A172 (cell line): Measurements from ENCODE around the gene UMODL1. TPM values are rescaled to one million over a fixed set of nuclear protein-coding genes. Genes with fewer than 3 reads are reported as not detected.
A peak's percentile ranks its signal among the peaks of the same experiment; 100 is the strongest.

ENCODE experiments used
- DNase-seq: peaks from one replicate; pipeline ENCODE4 v3.0.0-alpha.2; 2015; ENCODE audit warnings: low spot score
- total RNA-seq: library from RNA; depleted of rRNA; stranded (reverse); fragments of >200 nt; shearing (Covaris generic); gene quantifications from 2 replicates; pipeline ENCODE4 v1.2.3, GENCODE V29; 2014

Gene UMODL1
- total RNA-seq, 1 experiment from 2014 or later = not detected

DNA sequence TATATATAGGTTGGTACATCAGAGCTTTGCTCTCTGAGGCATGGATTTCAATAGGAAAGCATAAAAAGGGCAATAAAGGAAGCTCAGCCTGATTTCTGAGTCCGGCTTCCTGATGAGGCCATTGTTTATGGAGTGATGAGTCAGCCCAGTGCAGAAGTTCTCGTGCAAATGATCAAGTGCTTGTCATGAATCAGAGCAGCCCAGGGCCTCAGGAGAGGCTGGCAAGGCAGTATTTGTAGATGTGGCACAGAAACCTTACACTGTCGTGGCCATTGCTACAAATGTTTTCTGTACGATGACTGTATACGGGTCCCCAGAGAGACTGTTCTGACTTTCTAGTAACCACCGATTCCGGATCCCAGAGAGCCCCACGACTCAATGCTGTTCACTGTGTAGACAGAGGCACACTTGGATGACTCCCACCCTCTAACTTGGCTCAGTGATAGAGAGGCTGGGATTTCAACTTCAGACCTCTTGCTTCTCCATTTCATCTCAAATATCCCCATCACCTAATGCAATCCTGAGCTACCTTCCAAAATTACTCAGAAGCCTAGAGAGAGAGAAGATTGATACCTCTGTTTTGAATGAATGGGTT is 26.8 kb downstream of the UMODL1 start:
- DNase-seq = peak; percentile 98

DNA sequence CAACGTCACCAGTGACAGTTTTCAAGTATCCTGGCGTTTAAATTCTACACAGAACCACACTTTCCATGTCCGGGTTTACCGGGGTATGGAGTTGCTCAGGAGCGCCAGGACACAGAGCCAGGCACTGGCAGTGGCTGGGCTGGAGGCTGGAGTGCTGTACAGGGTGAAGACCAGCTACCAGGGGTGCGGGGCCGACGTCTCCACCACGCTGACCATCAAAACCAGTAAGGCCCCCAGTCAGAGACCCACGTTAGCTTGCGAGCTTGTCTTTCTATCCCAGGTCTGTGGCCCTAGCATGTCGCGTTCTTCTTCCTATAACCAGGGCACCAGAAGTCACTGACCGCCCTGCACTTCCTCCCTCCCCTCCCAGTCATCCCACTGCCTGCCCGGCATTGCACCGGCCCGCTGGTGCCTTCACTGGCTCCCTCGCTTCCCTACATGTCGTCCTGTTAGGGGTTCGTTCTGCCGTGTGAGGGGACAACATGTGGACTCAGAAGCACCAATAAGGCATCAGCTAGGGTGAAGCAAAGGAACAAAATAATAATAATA is 27.9 kb downstream of the UMODL1 start:
- DNase-seq = no peak

DNA sequence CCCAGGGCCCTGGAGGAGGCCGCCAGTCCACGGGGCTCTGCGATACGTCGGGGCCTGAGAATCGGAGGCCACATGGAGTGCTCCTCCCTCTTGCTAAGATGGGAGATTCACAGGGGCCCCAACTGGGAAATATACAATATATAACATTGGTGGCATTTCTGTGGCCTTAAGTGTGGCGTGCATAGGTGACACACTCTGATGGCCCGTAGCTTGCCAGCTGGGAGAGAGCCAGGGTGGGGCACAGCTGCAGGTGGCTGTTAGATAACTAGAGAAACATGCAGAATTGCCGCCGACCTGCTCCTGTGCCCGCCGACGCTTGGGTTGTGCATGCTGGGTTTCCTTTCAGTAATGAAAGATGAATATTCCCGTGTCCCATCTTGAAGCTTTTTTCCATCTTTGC is 30.1 kb downstream of the UMODL1 start:
- no peak for DNase-seq

DNA sequence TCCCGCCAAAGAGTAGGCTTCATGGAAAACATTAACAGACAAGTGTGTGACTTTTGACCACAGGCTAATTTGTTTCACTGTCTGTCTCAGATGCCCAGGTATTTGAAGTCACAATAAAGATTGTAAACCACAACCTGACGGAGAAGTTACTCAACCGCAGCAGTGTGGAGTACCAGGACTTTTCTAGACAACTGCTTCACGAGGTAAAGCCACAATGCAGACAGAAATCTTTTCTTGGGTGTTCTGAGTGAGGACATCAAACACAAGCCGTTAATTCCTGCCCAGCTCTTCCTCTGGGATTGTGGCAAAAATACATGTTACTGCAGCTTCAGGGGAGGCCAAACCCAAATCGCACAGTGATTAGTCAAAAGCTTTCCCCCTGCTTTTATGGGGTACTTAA is 31.0 kb downstream of the UMODL1 start:
- DNase-seq = peak; percentile 71

DNA sequence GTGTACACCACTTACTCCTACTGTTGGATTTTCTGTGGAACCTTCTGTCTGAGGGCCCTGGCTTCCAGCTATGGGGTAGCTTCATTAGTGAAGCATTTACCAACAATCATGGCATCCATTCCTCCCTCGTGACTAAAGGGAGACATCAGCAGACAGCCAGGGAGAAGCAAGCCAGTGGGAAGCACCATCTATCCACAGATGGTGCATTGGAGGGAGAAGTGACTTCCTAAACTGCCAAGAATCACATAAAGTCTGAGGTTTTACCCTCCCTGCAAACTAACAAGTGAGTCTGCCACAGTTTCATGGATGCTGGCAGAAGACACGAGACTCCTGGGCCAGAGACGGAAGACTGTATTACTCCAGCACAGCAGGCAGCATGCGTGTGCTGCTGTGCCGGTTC is 31.4 kb downstream of the UMODL1 start:
- DNase-seq = no peak

DNA sequence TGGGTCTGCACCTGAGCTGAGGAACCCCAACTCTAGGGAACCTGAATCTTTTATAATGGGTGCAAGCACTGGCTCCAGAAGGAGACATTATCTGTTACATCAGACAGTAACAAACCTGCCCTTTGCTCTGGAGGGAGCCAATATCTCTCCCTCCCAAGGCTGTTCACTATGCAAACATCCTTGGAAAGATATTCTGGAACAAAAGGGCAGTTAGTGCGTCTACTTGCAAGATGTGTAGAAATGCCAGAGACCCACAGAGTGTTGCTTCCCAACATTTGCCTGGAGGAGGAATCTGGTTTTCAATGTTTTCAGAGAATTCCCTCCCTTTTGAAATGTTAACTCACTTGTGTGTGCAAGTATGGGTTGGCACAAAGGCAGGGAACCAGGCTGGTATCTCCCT is 31.9 kb downstream of the UMODL1 start:
- DNase-seq = no peak

DNA sequence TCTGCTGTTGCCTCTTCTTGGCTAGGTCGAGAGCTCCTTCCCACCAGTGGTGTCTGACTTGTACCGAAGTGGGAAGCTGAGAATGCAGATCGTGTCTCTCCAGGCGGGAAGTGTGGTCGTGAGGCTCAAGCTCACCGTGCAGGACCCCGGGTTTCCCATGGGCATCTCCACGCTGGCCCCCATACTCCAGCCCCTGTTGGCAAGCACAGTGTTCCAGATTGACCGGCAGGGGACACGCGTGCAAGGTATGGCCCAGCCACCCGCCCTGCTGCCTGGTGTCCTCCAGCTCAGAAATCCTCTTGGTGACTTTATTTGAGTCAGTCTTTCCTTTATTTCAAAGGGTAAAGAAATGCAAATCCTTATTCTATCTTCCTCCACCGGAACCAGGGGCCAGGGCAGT is 32.7 kb downstream of the UMODL1 start:
- no peak for DNase-seq

DNA sequence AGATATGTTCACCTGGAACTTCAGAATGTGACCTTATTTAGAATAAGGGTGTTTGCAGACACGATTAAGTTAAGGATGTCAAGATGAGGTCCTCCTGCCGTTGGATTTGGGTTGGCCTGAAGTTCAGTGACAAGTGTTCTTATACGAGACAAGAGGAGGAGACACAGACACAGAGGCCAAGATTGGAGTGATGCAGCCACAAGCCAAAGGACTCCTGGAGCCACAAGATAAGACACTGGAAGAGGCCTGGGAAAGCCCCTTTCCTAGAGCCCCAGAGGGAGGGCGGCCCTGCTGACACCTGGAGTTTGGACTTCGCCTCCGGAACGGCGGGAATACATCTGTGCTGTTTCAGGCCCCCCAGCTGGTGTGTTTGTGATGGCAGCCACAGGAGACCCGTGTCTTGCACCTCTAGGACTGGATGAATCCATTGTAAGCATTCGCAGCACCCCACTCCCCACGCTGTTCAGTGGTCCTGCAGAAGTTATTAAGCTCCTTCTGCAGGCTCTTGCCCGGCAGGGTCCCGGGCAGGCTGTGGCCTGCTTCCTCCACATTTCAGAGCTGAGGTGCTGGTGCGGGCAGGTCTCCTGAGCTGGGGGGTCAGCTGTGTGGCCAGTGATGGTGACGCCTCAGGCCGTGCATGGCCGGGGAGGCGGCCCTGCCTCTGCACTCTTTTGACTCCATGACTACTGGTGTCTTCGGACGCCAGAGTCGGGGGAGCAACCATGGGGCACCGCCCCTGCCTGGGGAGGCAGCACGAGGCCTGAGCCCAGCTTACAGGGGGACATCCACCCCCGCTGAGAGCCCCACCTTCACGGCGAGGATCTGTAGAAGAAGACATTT is 34.6 kb downstream of the UMODL1 start:
- no peak for DNase-seq

DNA sequence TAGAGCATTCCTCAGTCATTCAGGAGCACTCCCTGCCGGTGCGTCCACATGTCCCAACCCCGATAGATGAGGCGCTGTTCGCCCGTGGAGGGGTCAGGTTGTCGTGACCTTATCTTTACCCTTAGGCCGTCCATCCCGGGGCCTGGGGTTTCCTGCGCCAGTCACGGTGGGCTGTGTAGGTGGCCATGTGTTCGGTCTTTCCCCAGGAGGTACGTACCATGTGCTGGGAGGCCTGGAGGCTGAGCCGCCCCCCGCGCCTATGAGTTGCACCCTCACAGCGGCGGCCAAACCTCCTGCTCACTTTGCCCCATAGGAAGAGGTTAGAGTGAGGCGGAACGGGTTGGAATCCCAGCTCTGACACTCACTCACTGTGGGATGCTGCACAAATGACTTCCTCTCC is 35.3 kb downstream of the UMODL1 start:
- DNase-seq = no peak

DNA sequence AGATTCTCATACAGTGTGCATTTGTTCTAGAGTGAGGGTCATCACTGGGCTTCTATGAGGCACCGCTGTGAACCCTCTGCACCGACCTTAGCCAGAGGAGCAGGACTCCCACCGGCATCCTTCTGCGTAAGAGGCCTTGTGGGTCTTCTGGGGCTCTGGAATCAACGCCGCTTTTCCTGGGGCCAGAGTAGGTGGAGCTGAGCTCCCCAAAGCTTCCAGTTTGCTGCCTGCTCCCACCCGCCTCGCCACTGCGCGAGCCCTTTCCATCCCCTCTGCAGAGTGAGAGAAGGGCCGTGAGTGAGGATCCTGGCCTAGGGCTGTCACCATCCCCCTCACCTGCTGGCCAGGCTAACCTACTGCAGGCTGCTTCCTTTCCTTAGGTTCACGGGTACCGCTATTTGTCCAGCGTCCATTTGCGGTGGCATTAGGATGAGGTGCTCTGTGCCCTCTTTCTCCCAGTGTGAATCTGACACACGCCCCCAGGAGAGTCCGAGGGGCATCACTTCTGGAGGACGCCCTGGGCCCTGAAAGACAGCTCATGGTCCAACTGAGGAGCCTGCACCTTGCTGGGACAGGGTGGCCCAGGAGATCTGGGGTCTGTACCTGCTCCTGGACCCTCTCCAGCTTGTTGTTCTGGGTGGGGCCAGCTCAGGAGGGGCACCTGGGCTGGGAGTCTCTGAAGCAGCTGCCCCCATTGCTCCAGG is 36.2 kb downstream of the UMODL1 start:
- no peak for DNase-seq

DNA sequence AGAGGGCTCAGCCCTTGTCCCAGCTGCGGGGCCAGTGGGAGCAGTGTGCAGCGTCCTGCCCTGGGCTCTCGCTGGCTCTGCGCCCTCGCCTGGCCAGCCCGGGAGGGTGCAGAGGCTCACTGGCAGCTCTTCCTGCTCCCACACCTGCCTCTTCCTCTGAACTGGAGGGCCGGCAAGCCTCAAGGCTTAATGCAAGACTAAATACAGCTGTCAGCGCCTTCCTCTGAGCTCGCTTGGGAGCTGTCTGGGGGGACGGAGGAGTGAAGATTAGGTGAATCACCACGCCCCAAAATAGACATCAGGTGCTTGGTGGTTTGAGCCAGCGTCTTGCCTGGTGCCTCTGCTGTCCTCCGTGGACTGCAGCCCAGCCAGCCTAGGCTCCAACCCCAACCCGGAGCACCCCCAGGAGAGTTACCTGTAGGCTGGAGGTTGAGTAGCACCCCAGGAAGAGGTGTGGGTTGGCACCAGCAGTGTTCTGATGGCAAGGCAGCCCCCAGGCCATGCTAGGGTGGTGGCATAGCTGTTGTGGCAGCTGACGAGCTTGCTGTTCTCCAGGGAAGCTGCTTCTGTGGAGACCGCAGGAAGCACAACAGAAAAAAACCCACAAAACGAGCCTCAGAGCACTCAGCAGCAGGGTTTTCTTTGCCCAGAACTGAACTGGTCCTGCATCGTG is 36.9 kb downstream of the UMODL1 start:
- peak; percentile 52 for DNase-seq

DNA sequence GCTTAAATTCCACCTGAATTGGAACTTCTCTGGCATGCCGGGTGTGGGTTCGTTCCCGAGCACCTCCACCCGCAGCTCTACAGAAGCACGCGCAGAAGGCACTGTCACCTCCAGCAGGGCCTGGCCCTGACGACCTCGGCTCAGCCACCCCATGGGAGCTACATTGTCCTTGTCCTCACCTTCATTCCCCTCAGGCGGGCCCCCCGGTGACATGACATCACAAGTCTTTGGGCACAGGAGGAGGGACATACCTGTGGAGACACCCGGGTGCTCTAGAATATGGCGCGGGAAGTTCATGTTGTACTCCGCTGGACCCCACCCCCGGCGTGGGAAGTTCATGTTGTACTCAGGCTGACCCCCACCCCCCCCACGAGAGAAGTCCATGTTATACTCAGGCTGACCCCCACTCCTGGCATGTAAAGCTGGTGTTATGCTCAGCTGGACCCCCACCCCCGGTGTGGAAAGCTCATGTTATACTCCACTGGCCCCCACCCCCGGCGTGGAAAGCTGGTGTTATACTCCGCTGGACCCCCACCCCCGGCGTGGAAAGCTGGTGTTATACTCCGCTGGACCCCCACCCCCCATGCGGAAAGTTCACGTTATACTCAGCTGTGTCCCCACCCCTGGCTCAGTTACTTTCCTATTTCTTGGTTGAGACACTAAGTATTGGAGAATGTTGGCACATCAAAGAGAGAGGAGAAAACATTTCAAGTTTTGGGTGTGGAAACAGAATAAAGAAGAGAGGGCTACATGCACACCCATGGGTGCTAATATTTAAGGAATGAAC is 37.6 kb downstream of the UMODL1 start:
- no peak for DNase-seq

DNA sequence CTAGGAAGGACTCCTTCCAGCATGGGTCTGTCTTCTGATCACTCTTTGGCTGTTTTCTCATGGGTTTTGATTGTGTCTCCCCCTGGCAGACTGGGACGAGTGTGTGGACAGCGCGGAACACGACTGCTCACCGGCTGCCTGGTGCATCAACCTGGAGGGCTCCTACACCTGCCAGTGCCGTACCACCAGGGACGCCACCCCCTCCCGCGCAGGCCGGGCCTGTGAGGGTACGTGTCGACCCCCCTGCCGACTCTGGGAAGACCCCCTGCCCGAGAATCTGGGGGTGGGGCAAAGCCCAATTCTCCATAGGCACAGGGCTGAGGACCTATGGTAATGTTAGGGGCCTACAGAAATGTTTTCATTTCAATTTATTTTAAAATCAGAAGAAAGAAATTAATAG is 38.4 kb downstream of the UMODL1 start:
- DNase-seq = no peak

DNA sequence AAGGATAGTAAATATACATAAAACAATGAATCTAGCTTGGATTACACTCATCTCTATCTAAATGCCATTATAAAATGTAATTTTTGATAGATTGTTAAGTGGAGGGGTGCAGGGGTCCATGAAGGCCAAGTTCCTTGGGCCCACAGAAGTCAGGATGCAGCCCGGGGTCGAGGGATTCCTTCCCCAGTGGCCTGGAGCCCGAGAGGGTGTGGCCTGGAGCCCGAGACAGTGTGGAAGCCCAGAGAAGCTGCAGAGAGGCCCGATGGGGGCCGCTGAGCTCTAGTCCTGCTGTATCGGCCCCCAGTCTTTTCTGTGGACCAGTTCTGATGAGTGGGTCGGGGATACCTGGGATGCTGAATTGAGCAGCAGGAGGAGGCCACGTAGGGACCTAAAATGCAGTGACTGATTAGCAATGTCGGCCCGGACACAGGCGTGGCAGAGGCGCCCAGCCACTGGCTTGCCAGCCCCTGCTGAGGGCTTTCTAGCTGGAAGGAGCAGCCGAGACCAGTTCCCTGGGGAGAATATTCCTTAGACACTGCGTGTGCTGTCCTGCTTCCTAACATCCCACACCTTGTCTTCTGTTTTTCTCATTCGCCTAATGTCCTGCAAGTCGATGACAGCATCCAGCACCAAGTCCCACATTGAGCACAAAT is 38.9 kb downstream of the UMODL1 start:
- no peak for DNase-seq

DNA sequence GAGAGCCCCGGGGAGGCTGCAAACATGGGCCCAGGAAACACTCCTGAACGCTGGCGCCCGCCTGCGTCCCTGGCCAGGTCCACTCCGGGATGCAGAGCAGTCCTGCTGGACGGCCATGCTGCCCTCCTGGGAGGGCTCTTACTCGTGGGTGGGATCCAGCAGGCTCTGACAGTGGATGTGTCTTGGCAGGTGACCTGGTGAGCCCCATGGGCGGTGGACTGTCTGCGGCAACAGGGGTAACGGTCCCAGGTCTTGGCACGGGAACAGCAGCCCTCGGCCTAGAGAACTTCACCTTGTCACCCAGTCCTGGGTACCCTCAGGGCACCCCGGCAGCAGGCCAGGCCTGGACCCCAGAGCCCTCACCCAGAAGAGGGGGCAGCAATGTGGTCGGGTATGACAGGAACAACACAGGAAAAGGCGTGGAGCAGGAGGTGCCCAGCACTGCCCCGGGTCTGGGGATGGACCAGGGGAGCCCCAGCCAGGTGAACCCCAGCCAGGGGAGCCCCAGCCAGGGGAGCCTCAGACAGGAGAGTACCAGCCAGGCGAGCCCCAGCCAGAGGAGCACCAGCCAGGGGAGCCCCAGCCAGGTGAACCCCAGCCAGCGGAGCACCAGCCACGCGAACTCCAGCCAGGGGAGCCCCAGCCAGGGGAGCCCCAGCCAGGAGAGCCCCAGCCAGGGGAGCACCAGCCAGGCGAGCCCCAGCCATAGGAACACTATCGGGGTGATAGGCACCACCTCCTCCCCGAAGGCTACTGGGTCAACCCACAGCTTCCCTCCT is 39.8 kb downstream of the UMODL1 start:
- no peak for DNase-seq

DNA sequence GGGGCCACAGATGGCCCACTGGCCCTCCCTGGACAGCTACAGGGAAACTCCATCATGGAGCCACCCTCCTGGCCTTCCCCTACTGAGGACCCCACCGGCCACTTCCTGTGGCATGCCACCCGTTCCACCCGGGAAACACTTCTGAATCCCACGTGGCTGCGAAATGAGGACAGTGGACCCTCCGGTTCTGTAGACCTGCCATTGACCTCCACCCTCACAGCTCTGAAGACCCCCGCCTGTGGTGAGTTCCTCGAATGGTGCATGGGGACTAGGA is 40.3 kb downstream of the UMODL1 start:
- DNase-seq = no peak

DNA sequence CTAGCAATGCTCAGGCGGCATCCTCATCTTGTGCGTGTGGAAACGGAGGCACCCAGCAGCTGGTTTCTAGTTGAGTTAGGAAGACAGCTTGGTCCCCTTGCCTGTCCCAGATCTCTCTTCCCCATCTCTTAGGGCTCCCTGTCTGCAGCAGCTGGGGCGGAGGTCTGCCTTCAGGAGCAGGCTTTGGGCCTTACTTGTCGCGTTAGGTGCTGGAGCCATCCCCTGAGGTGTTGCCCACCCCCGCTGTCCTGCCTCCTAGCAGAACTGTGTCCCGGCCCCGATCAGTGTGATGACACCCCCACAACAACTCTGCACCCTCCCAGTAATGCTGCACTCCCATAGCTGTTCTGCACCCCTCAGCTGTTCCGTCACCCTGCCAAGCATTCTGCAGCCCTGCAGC is 40.7 kb downstream of the UMODL1 start:
- no peak for DNase-seq

DNA sequence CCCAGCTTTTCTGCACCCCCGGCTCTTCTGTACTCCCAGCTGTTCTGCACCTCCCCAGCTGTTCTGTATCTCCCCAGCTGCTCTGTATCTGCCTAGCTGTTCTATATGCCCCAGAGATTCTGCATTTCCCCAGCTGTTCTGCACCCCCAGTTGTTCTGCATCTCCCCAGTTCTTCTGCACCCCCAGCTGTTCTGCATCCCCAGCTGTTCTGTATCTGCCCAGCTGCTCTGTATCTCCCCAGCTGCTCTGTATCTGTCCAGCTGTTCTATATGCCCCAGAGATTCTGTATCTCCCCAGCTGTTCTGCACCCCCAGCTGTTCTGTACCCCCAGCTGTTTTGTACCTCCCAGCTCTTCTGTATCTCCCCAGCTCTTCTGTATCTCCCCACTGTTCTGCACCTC is 41.1 kb downstream of the UMODL1 start:
- DNase-seq = no peak

DNA sequence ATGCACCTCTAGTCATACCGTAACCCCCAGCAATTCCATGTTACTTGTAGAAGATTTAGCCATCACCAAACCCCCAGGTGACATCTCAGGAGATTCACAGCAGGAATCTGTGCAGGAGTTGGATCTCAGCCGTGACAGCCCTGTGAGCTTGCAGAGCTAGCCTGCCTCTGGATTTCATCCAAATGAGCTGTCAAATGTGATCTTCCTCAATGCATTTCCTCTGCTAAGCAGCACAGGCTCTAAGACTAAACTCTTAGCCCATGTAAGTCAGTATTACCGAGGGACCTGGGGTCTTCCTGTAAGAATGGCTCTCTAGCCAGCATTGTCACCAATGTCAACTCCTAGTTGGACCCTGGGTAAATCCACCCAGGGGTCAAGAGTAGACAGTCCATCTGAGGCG is 41.7 kb downstream of the UMODL1 start:
- no peak for DNase-seq

DNA sequence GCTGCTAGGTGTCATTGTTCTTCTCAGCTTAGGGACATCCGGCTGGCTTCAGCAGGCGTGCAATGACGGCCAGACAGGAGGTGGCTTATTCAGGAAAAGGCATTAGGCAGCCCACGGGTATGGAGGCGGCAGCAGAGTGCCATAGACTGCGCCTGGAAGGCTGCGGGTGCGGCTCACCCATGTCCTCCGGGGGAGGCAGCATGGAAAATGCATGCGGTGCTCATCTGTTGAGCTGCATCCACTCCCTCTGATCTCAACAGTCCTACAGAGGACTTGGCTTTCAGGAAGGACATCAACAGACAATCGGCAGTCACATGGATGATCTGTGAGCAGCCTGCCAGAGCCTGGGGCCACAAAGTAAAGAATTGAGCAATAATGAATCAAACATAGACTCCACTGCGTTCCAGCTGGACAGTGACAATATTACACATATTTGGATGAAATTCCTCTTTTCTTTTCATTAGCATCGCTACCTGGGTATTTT is 42.9 kb downstream of the UMODL1 start:
- no peak for DNase-seq
